Measurements from ENCODE around the gene MYT1. TPM values are rescaled to one million over a fixed set of nuclear protein-coding genes. Genes with fewer than 3 reads are reported as not detected.
"Not testable (repeated sequence)": the region's sequence is repeated elsewhere in the genome, so short reads cannot be mapped to it uniquely, and the experiment has no call there.

The MYT1 gene
- not detected for total RNA-seq

- Mint-ChIP-seq H3K4me1 (ENCODE audit: low read depth) (no peaks in the 10 kb centered on the region), H3K9me3 (no peaks in the 10 kb centered on the region), H3K27me3 (ENCODE audit: low read depth) (peaks cover 74% of the 10 kb centered on the region), H3K4me3 (no peak within 1 kb of the TSS), H3K36me3 (ENCODE audit: insufficient read depth) (no peaks in the 10 kb centered on the region)
- no peak for ATAC-seq
- no peak for DNase-seq
Observed at GRCh38 chr20:64164123-64164836, at the start of gene MYT1. TSS of gene MYT1 (plus strand) at chr20:64164452. CDS start at chr20:64198862, 34,410 bp downstream.

GRCh38 chr20:64115171-64115911 lies 48.9 kb upstream of the MYT1 start:
- no peaks in the 10 kb centered on the region for H3K9me3 Mint-ChIP-seq
- no peaks in the 10 kb centered on the region for H3K36me3 Mint-ChIP-seq (ENCODE audit: insufficient read depth)
- no peak for ATAC-seq
- H3K27me3 Mint-ChIP-seq (ENCODE audit: low read depth): no peaks in the 10 kb centered on the region
- H3K4me3 Mint-ChIP-seq: no peak overlapping the region
- no peak for DNase-seq
- peaks cover 8% of the 10 kb centered on the region for H3K4me1 Mint-ChIP-seq (ENCODE audit: low read depth)

GRCh38 chr20:64116016-64116415 lies 48.2 kb upstream of the MYT1 start:
- Mint-ChIP-seq H3K4me3 (no peak overlapping the region), H3K36me3 (ENCODE audit: insufficient read depth) (no peaks in the 10 kb centered on the region), H3K4me1 (ENCODE audit: low read depth) (peaks cover 10% of the 10 kb centered on the region), H3K9me3 (no peaks in the 10 kb centered on the region), H3K27me3 (ENCODE audit: low read depth) (no peaks in the 10 kb centered on the region)
- no peak for ATAC-seq
- DNase-seq: no peak

- DNase-seq: no peak
- H3K4me3 Mint-ChIP-seq: no peak overlapping the region
Observed at GRCh38 chr20:64116541-64117431, 47.5 kb upstream of the MYT1 start.

GRCh38 chr20:64117432-64117777 lies 46.8 kb upstream of the MYT1 start:
- ATAC-seq; H3K4me3 Mint-ChIP-seq; H3K27me3 Mint-ChIP-seq (ENCODE audit: low read depth): not testable (repeated sequence)

More at GRCh38 chr20:64116541-64117431, 47.5 kb upstream of the MYT1 start:
- Mint-ChIP-seq H3K4me1 (ENCODE audit: low read depth) (peaks cover 10% of the 10 kb centered on the region), H3K36me3 (ENCODE audit: insufficient read depth) (no peaks in the 10 kb centered on the region), H3K9me3 (no peaks in the 10 kb centered on the region), H3K27me3 (ENCODE audit: low read depth) (peaks cover 4% of the 10 kb centered on the region)
- no peak for ATAC-seq

GRCh38 chr20:64119301-64119680 lies 45.0 kb upstream of the MYT1 start:
- ATAC-seq (no peak), DNase-seq (no peak)
- peaks cover 10% of the 10 kb centered on the region for H3K4me1 Mint-ChIP-seq (ENCODE audit: low read depth)
- H3K9me3 Mint-ChIP-seq: no peaks in the 10 kb centered on the region
- no peak overlapping the region for H3K4me3 Mint-ChIP-seq
- peaks cover 9% of the 10 kb centered on the region for H3K27me3 Mint-ChIP-seq (ENCODE audit: low read depth)
- no peaks in the 10 kb centered on the region for H3K36me3 Mint-ChIP-seq (ENCODE audit: insufficient read depth)

More at GRCh38 chr20:64117432-64117777, 46.8 kb upstream of the MYT1 start:
- not testable (repeated sequence) for DNase-seq; H3K36me3 Mint-ChIP-seq (ENCODE audit: insufficient read depth); H3K9me3 Mint-ChIP-seq
- H3K4me1 Mint-ChIP-seq (ENCODE audit: low read depth): peaks cover 10% of the 10 kb centered on the region

- H3K36me3 Mint-ChIP-seq (ENCODE audit: insufficient read depth): no peaks in the 10 kb centered on the region
- H3K4me1 Mint-ChIP-seq (ENCODE audit: low read depth): peaks cover 10% of the 10 kb centered on the region
- H3K4me3 Mint-ChIP-seq: peak overlapping the region; percentile 58
- no peaks in the 10 kb centered on the region for H3K9me3 Mint-ChIP-seq
- H3K27me3 Mint-ChIP-seq (ENCODE audit: low read depth): peaks cover 12% of the 10 kb centered on the region
- DNase-seq (no peak), ATAC-seq (peak in 1 of 2 donors; percentile 19)
Observed at GRCh38 chr20:64119681-64120341, 44.4 kb upstream of the MYT1 start.

GRCh38 chr20:64121586-64121985 lies 42.7 kb upstream of the MYT1 start:
- Mint-ChIP-seq H3K36me3 (ENCODE audit: insufficient read depth) (no peaks in the 10 kb centered on the region), H3K9me3 (no peaks in the 10 kb centered on the region)

GRCh38 chr20:64122927-64123326 lies 41.3 kb upstream of the MYT1 start:
- not testable (repeated sequence) for H3K4me3 Mint-ChIP-seq; H3K9me3 Mint-ChIP-seq; ATAC-seq; DNase-seq; H3K36me3 Mint-ChIP-seq (ENCODE audit: insufficient read depth)
- peaks cover 10% of the 10 kb centered on the region for H3K4me1 Mint-ChIP-seq (ENCODE audit: low read depth)
- H3K27me3 Mint-ChIP-seq (ENCODE audit: low read depth): peaks cover 15% of the 10 kb centered on the region

More at GRCh38 chr20:64121586-64121985, 42.7 kb upstream of the MYT1 start:
- DNase-seq (no peak), ATAC-seq (no peak)
- Mint-ChIP-seq H3K27me3 (ENCODE audit: low read depth) (peaks cover 15% of the 10 kb centered on the region), H3K4me1 (ENCODE audit: low read depth) (peaks cover 10% of the 10 kb centered on the region), H3K4me3 (no peak overlapping the region)

GRCh38 chr20:64123517-64123916 lies 40.7 kb upstream of the MYT1 start:
- H3K4me3 Mint-ChIP-seq; H3K9me3 Mint-ChIP-seq; H3K36me3 Mint-ChIP-seq (ENCODE audit: insufficient read depth); ATAC-seq; DNase-seq: not testable (repeated sequence)
- peaks cover 10% of the 10 kb centered on the region for H3K4me1 Mint-ChIP-seq (ENCODE audit: low read depth)
- peaks cover 20% of the 10 kb centered on the region for H3K27me3 Mint-ChIP-seq (ENCODE audit: low read depth)

- H3K4me3 Mint-ChIP-seq: no peak overlapping the region
- peaks cover 23% of the 10 kb centered on the region for H3K27me3 Mint-ChIP-seq (ENCODE audit: low read depth)
- ATAC-seq (no peak), DNase-seq (no peak)
- no peaks in the 10 kb centered on the region for H3K36me3 Mint-ChIP-seq (ENCODE audit: insufficient read depth)
- no peaks in the 10 kb centered on the region for H3K9me3 Mint-ChIP-seq
- H3K4me1 Mint-ChIP-seq (ENCODE audit: low read depth): no peaks in the 10 kb centered on the region
Observed at GRCh38 chr20:64129146-64129782, 35.0 kb upstream of the MYT1 start.

GRCh38 chr20:64130271-64130670 lies 34.0 kb upstream of the MYT1 start:
- no peaks in the 10 kb centered on the region for H3K9me3 Mint-ChIP-seq
- no peaks in the 10 kb centered on the region for H3K36me3 Mint-ChIP-seq (ENCODE audit: insufficient read depth)
- H3K4me1 Mint-ChIP-seq (ENCODE audit: low read depth): no peaks in the 10 kb centered on the region
- DNase-seq: no peak
- ATAC-seq: no peak
- no peak overlapping the region for H3K4me3 Mint-ChIP-seq
- peaks cover 19% of the 10 kb centered on the region for H3K27me3 Mint-ChIP-seq (ENCODE audit: low read depth)

GRCh38 chr20:64130876-64131275 lies 33.4 kb upstream of the MYT1 start:
- H3K9me3 Mint-ChIP-seq: no peaks in the 10 kb centered on the region
- no peak overlapping the region for H3K4me3 Mint-ChIP-seq

More at GRCh38 chr20:64130876-64131275, 33.4 kb upstream of the MYT1 start:
- DNase-seq (no peak), ATAC-seq (no peak)
- Mint-ChIP-seq H3K4me1 (ENCODE audit: low read depth) (no peaks in the 10 kb centered on the region), H3K36me3 (ENCODE audit: insufficient read depth) (no peaks in the 10 kb centered on the region), H3K27me3 (ENCODE audit: low read depth) (peaks cover 18% of the 10 kb centered on the region)

Data from activated T-cell treated with anti-CD3 and anti-CD28 coated beads, Interleukin-2, amount 50 U/mL, for 4 hours (primary cell).